22Rv1 (cell line): Measurements from ENCODE around the gene CNGA3.
A peak's percentile ranks its signal among the peaks of the same experiment; 100 is the strongest.
"Not testable (repeated sequence)": the region's sequence is repeated elsewhere in the genome, so short reads cannot be mapped to it uniquely, and the experiment has no call there.

Experiments used
- H3K27ac ChIP-seq: fragments of 450-650 bp; 2 replicates; pipeline ENCODE4 v1.5.1; 2017
- ZFX ChIP-seq: fragments of 450-650 bp; IDR thresholded peaks from 2 replicates; pipeline ENCODE4 v1.6.1; 2017; ENCODE audit warnings: antibody characterized with exemption, borderline replicate concordance
- TF ChIP-seq, protein P1 (sequence below): fragments of 450-650 bp; IDR thresholded peaks from 2 replicates; pipeline ENCODE4 v1.5.1; 2017; ENCODE audit warnings: mild to moderate bottlenecking

The CNGA3 gene

DNA sequence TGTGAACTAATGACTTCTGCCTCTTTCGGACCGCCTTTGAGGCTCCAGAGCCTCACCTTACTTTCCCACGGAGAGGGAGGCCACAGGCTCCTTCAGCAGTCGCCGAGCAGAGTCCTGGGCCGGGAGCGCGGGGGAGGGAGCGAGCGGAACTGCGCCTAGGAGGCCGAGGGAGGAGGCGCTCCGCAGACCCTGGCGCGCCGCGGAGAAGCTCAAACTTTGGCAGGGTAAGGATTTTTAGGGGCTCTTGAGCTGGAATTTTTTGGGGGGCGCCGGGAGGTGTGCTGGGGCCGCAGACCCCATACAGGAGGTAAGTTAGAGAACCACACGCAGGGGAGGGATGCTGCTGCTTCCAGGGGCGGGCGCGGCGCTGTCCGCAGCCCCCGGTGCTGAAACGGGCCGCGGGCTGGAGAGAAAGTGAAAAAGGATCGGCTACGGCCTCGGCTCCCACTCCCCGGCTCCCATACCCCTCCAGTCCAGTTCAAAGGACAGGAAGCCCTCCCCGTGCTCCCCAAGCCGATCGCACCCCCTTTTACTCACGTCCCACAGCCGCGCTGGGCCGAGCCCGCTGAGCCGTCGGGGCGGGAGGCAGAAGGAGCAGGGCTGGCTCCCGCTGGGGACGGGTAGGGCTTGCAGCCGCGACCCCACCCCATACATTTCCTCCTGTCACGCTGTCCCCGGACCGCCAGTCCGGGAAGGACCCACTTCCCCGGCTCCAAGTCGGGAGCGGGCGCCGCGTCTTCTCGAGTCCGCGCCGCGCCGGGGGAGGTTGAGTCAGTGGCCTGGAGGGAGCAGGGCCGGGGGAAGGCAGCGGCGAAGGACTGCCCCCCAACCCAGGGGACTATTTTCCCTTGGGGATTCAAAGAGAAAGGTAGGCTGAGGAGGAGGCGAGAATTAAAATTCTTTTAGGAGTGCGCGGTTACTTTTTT, at the start of gene CNGA3:
CNGA3 (plus strand) TSS at position 146 of the 926 bp plus-strand sequence. CDS start 23,520 bp downstream, outside the sequence.
- TF ChIP-seq, protein P1, sequence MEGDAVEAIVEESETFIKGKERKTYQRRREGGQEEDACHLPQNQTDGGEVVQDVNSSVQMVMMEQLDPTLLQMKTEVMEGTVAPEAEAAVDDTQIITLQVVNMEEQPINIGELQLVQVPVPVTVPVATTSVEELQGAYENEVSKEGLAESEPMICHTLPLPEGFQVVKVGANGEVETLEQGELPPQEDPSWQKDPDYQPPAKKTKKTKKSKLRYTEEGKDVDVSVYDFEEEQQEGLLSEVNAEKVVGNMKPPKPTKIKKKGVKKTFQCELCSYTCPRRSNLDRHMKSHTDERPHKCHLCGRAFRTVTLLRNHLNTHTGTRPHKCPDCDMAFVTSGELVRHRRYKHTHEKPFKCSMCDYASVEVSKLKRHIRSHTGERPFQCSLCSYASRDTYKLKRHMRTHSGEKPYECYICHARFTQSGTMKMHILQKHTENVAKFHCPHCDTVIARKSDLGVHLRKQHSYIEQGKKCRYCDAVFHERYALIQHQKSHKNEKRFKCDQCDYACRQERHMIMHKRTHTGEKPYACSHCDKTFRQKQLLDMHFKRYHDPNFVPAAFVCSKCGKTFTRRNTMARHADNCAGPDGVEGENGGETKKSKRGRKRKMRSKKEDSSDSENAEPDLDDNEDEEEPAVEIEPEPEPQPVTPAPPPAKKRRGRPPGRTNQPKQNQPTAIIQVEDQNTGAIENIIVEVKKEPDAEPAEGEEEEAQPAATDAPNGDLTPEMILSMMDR = no peak
- no peak for TF ChIP-seq ZFX
- no peak within 1 kb of the TSS for H3K27ac ChIP-seq

DNA sequence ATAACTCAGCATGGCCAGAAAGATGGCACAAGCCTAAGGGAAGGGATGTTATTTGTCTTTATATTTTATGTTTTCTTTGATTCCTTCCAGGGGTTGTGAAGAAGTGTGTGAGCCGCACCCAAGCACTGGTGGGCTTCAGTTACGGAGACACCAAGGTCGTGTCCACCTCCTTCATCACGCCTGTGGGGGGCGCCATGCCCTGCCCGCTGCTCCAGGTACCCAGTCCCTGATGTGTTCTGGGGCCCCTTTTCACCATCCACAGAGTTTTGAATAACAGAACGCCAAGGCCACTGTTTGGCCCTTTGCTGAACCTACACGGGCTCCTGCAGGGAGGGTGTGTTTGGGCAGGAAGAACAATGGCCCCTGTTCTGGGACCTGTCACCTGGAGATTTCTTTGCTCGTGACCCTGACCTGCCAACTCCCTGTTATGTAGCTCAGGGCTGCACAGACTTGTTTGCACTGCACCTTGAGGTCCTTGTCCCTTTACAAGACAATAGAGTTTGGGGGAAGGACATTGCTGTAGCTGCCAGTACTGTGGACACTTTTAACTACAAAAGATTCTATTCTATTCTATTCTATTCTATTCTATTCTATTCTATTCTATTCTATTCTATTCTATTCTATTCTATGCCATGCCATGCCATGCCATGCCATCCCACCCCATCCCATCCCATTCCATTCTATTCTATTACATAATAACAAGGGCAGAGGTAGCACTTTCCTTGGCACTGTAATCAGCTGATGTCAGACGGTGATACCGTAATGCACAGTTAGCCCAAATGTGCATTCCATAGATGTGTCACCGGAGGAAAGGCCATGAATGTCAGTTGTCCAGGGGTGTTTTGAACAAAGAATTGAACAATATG, 48.2 kb upstream of the CNGA3 start:
- no peak for TF ChIP-seq ZFX
- TF ChIP-seq, protein P1 = peak; percentile 26
- H3K27ac ChIP-seq = no peak overlapping the region

DNA sequence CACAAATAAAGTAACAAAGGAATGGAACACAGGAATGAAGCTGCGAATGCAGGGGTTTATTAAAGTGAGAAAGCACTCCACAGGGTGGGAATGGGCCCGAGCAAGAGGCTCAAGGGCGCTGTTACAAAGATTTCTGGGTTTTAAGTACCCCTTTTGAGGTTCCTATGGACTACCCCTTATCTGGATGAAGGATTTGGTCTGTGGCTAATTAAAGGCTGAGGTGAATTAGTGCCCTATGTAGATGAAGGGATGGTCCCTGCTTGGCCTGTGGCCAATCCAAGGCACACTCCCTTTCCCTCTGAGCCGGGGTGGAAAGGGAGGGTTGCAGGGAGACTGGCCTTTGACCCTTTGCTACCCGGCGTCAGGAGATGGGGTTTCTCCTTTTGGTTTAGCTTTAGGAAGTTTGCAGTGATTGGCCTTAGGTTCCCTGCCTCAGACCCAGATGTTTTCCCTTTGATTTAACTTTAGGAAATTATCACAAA, 47.5 kb upstream of the CNGA3 start:
- TF ChIP-seq, protein P1 = no peak
- TF ChIP-seq ZFX = no peak
- H3K27ac ChIP-seq = no peak overlapping the region

DNA sequence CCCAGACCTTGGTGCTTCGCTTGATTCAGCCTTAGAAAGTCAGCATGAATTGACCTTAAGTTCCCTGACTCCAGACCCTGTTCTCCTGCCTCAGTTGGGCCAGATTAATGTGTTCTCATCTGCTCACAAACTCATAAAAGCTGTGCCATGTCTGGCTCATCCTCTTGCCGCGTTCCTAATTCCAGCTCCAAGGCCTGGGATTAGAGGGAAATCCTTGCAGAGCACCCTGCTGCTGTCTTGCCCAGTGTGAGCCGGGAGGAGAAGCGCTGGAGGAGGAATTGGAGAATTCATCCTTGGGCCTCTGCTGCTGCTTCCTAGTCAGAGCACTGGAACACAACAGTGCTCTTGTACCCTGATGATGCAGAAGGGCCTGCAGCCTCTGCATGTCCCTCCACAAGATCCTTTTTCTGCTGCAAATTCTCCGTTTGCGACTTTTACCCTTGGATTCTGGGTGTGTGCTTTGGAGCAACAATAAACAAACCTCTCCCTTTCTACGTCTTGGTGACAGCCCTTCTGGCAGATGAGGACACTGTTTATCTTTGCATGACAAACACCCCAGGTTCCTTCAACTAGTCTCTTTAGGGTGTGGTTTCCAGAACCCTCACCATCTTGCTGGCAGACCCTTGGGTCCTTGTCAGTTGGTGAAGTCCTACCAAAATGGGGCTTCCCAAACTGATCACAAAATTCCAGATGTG, 46.9 kb upstream of the CNGA3 start:
- no peak overlapping the region for H3K27ac ChIP-seq
- TF ChIP-seq ZFX = no peak
- TF ChIP-seq, protein P1 = no peak

DNA sequence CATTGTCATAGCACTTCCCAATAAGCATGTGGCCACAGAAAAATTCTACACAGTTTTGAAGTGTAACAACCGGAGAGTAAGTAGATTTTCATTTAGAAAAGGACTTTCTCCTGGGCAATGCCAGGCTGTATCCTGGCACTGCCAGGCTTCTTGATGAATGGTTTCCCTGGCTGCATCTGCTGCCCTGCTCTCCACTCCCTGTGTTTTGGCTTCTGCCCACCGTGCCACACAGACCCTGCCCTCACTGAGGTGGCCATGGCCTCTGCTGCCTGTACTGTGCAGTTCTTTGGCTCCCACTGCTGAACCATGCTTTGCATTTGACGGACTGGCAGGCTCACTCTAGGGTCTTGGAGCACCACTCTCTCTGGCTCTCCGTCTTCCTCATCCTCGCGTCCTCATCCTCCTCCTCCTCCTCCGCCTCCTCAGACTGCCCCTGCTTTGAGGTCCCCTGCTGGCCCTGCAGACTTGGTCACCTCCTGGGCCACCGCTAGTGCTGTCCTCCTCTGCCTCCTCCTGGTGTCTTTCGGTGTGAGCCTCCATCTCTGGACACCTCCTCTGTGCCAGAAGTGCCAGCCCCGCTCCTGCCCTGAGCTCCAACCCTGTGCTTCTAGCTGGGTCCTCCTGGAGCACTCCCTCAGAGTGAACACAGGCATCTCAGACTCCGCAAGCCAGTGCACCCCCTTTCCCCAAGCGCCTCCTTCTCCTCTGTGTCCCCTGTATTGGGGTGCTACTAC, 45.9 kb upstream of the CNGA3 start:
- TF ChIP-seq, protein P1 = no peak
- no peak for TF ChIP-seq ZFX
- no peak overlapping the region for H3K27ac ChIP-seq

DNA sequence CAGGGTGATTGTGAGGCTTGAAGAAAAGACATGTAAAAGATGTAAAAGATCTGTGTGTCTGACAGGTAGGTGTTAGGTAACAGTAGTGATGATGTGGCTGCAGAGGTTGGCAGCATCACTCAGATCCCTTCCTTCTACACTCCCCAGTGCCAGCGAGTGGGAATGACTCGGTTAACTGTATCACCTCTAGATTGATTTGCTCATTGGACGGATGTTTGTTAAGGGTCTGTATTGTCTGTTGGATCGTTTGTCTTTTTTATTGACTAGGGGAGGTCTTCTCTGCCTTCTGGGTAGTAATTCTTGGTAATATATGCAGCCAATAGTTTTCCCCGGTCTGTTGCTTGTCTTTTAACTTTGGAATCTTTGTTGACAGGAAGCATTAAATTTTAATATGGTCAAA, 44.8 kb upstream of the CNGA3 start:
- H3K27ac ChIP-seq = no peak overlapping the region
- TF ChIP-seq, protein P1 = no peak

DNA sequence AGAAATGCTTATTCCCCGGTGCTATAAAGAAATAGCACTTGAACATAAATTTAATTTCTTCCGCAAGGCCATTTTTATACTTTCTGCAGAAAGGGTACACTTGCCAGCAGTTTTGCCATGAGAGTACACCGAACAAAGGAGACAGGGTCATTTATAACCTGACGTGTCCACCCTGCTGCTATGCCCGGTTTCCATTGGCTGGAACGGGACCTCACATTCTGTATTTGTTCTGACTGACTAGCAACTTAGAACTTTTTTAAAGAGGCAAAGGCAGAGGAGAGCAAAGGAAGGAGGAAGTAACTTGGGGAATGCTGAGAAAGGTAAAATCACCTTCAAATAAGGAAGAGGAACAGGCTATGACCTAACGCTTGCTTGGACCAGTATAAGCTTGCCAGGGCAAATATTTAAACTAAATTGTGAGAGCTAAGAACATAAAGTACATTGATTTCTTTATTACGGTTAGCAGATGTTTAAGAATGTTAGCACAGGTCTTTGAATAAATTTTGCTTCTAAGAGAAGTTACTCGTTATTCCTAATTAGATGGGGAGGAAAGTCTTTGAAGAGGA, 39.0 kb upstream of the CNGA3 start:
- H3K27ac ChIP-seq = not testable (repeated sequence)
